ENCODE data around the gene KRTAP9-7.
"Not testable (repeated sequence)": the region's sequence is repeated elsewhere in the genome, so short reads cannot be mapped to it uniquely, and the experiment has no call there.

KRTAP9-7 gene

DNA sequence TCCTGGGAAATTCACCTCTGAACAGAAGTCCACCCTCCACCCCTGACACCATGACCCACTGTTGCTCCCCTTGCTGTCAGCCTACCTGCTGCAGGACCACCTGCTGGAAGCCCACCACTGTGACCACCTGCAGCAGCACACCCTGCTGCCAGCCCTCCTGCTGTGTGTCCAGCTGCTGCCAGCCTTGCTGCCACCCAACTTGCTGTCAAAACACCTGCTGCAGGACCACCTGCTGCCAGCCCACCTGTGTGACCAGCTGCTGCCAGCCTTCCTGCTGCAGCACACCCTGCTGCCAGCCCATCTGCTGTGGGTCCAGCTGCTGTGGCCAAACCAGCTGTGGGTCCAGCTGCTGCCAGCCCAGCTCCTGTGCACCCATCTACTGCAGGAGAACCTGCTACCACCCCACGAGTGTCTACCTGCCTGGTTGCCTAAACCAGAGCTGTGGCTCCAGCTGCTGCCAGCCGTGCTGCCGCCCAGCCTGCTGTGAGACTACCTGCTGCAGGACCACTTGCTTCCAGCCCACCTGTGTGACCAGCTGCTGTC is at the start of gene KRTAP9-7:
Gene KRTAP9-7 (plus strand): TSS at position 51 of the 543 bp plus-strand sequence. CDS start 0 bp downstream, at position 51.
- not testable (repeated sequence) for H3K9me2 ChIP-seq (replicated peaks; ENCODE audit: insufficient read depth, low read length); H3K36me3 ChIP-seq (ENCODE audit: low read length); H3K27ac ChIP-seq (ENCODE audit: low read depth, low read length); H2AFZ ChIP-seq (ENCODE audit: low read depth, low read length, severe bottlenecking); H3K79me2 ChIP-seq (ENCODE audit: insufficient read depth, low read length); H3K4me3 ChIP-seq (ENCODE audit: insufficient read depth, low read length, poor library complexity, severe bottlenecking); H3K9me3 ChIP-seq (ENCODE audit: insufficient read depth, low read length); H3K9ac ChIP-seq (ENCODE audit: low read length); H3K27me3 ChIP-seq (ENCODE audit: low read length); H3F3A ChIP-seq (ENCODE audit: insufficient read depth); H3K4me2 ChIP-seq (ENCODE audit: low read depth, low read length, poor library complexity, severe bottlenecking); H4K20me1 ChIP-seq (ENCODE audit: low read depth, low read length)

- Histone ChIP-seq H3F3A (ENCODE audit: insufficient read depth) (no peaks in the 10 kb centered on the region), H4K20me1 (ENCODE audit: low read depth, low read length) (no peaks in the 10 kb centered on the region), H3K9ac (ENCODE audit: low read length) (no peak overlapping the region), H3K27ac (ENCODE audit: low read depth, low read length) (no peak overlapping the region), H3K27me3 (ENCODE audit: low read length) (no peaks in the 10 kb centered on the region), H3K9me2 (replicated peaks; ENCODE audit: insufficient read depth, low read length) (no peaks in the 10 kb centered on the region), H3K36me3 (ENCODE audit: low read length) (no peaks in the 10 kb centered on the region), H3K4me2 (ENCODE audit: low read depth, low read length, poor library complexity, severe bottlenecking) (no peak overlapping the region), H3K79me2 (ENCODE audit: insufficient read depth, low read length) (no peaks in the 10 kb centered on the region), H3K9me3 (ENCODE audit: insufficient read depth, low read length) (no peaks in the 10 kb centered on the region), H3K4me3 (ENCODE audit: insufficient read depth, low read length, poor library complexity, severe bottlenecking) (no peak overlapping the region), H2AFZ (ENCODE audit: low read depth, low read length, severe bottlenecking) (no peak overlapping the region)
- TF ChIP-seq CTCF (IDR thresholded peaks at IDR 0.05; ENCODE audit: insufficient read depth, low read length, poor library complexity, severe bottlenecking) = no peak
- no peak for TF ChIP-seq EZH2phosphoT487 (conservative IDR thresholded peaks at IDR 0.05; ENCODE audit: low read length)
Measured at GRCh38 chr17:41226051-41226450, 49.4 kb upstream of the KRTAP9-7 start.

GRCh38 chr17:41226598-41227095 is 48.9 kb upstream of the KRTAP9-7 start, which contains the start of gene KRTAP9-2:
KRTAP9-2 (plus strand) TSS chr17:41226648; CDS start chr17:41226655, 7 bp downstream.
- not testable (repeated sequence) for H3K9me3 ChIP-seq (ENCODE audit: insufficient read depth, low read length); H3K27ac ChIP-seq (ENCODE audit: low read depth, low read length); H3K27me3 ChIP-seq (ENCODE audit: low read length); H2AFZ ChIP-seq (ENCODE audit: low read depth, low read length, severe bottlenecking); H4K20me1 ChIP-seq (ENCODE audit: low read depth, low read length); H3F3A ChIP-seq (ENCODE audit: insufficient read depth); H3K36me3 ChIP-seq (ENCODE audit: low read length); H3K4me3 ChIP-seq (ENCODE audit: insufficient read depth, low read length, poor library complexity, severe bottlenecking); H3K79me2 ChIP-seq (ENCODE audit: insufficient read depth, low read length); H3K9me2 ChIP-seq (replicated peaks; ENCODE audit: insufficient read depth, low read length); H3K4me2 ChIP-seq (ENCODE audit: low read depth, low read length, poor library complexity, severe bottlenecking); H3K9ac ChIP-seq (ENCODE audit: low read length)

DNA sequence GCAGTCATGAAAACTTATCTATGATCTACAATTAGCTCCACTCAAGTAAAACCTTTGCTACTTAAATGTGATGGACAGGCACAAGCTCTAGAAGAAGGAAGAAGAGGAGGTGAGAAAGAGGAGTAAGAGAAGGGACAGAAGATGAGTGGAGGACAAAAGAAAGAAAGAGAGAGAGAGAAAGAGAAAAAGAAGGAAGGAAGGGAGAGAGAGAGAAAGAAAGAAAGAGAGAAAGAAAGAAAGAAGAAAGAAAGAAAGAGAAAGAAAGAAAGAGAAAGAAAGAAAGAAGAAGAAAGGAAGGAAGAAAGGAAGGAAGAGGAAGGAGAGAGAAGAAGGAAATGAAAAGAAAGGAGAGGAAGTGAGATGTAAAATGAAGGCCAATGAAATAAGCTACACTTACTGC is 45.4 kb upstream of the KRTAP9-7 start:
- Histone ChIP-seq H3K36me3 (ENCODE audit: low read length) (no peaks in the 10 kb centered on the region), H3F3A (ENCODE audit: insufficient read depth) (no peaks in the 10 kb centered on the region), H3K9ac (ENCODE audit: low read length) (no peak overlapping the region), H3K27ac (ENCODE audit: low read depth, low read length) (no peak overlapping the region), H3K79me2 (ENCODE audit: insufficient read depth, low read length) (no peaks in the 10 kb centered on the region), H3K9me2 (replicated peaks; ENCODE audit: insufficient read depth, low read length) (no peaks in the 10 kb centered on the region), H3K27me3 (ENCODE audit: low read length) (no peaks in the 10 kb centered on the region), H4K20me1 (ENCODE audit: low read depth, low read length) (no peaks in the 10 kb centered on the region), H3K4me2 (ENCODE audit: low read depth, low read length, poor library complexity, severe bottlenecking) (no peak overlapping the region), H3K9me3 (ENCODE audit: insufficient read depth, low read length) (no peaks in the 10 kb centered on the region), H2AFZ (ENCODE audit: low read depth, low read length, severe bottlenecking) (no peak overlapping the region), H3K4me3 (ENCODE audit: insufficient read depth, low read length, poor library complexity, severe bottlenecking) (no peak overlapping the region)
- TF ChIP-seq EZH2phosphoT487 (conservative IDR thresholded peaks at IDR 0.05; ENCODE audit: low read length) = no peak

- H3K27me3 ChIP-seq (ENCODE audit: low read length) = no peaks in the 10 kb centered on the region
- no peaks in the 10 kb centered on the region for H3K79me2 ChIP-seq (ENCODE audit: insufficient read depth, low read length)
- H3K9me2 ChIP-seq (replicated peaks; ENCODE audit: insufficient read depth, low read length) = no peaks in the 10 kb centered on the region
- H3K9me3 ChIP-seq (ENCODE audit: insufficient read depth, low read length) = no peaks in the 10 kb centered on the region
- no peak overlapping the region for H3K4me3 ChIP-seq (ENCODE audit: insufficient read depth, low read length, poor library complexity, severe bottlenecking)
- TF ChIP-seq CTCF (IDR thresholded peaks at IDR 0.05; ENCODE audit: insufficient read depth, low read length, poor library complexity, severe bottlenecking) = no peak
- no peak for TF ChIP-seq EZH2phosphoT487 (conservative IDR thresholded peaks at IDR 0.05; ENCODE audit: low read length)
- no peaks in the 10 kb centered on the region for H3F3A ChIP-seq (ENCODE audit: insufficient read depth)
- no peaks in the 10 kb centered on the region for H3K36me3 ChIP-seq (ENCODE audit: low read length)
- H3K27ac ChIP-seq (ENCODE audit: low read depth, low read length) = no peak overlapping the region
- no peak overlapping the region for H3K9ac ChIP-seq (ENCODE audit: low read length)
- H4K20me1 ChIP-seq (ENCODE audit: low read depth, low read length) = no peaks in the 10 kb centered on the region
- no peak overlapping the region for H3K4me2 ChIP-seq (ENCODE audit: low read depth, low read length, poor library complexity, severe bottlenecking)
- H2AFZ ChIP-seq (ENCODE audit: low read depth, low read length, severe bottlenecking) = no peak overlapping the region
Measured at GRCh38 chr17:41231731-41232130, 43.8 kb upstream of the KRTAP9-7 start.

GRCh38 chr17:41232399-41233105 is 42.9 kb upstream of the KRTAP9-7 start, which contains the start of gene KRTAP9-3:
KRTAP9-3 (plus strand) TSS chr17:41232449; CDS start chr17:41232502, 53 bp downstream.
- not testable (repeated sequence) for H3K79me2 ChIP-seq (ENCODE audit: insufficient read depth, low read length); H4K20me1 ChIP-seq (ENCODE audit: low read depth, low read length); H3K9ac ChIP-seq (ENCODE audit: low read length); H3K27me3 ChIP-seq (ENCODE audit: low read length); H3F3A ChIP-seq (ENCODE audit: insufficient read depth); H3K4me2 ChIP-seq (ENCODE audit: low read depth, low read length, poor library complexity, severe bottlenecking); H3K9me3 ChIP-seq (ENCODE audit: insufficient read depth, low read length); H3K36me3 ChIP-seq (ENCODE audit: low read length); H3K27ac ChIP-seq (ENCODE audit: low read depth, low read length); H2AFZ ChIP-seq (ENCODE audit: low read depth, low read length, severe bottlenecking); H3K4me3 ChIP-seq (ENCODE audit: insufficient read depth, low read length, poor library complexity, severe bottlenecking); H3K9me2 ChIP-seq (replicated peaks; ENCODE audit: insufficient read depth, low read length)
